GM19372 (cell line): Measurements from ENCODE around the gene SCAMP2.
"Not testable (repeated sequence)": the region's sequence is repeated elsewhere in the genome, so short reads cannot be mapped to it uniquely, and the experiment has no call there.

Source experiments
- ATAC-seq: cut with Tn5 transposase; IDR thresholded peaks from one replicate; pipeline ENCODE4 v1.9.1; 2021; ENCODE audit warnings: mild to moderate bottlenecking, low read depth, moderate library complexity; ENCODE audit not compliant: unreplicated experiment

Gene SCAMP2, protein sequence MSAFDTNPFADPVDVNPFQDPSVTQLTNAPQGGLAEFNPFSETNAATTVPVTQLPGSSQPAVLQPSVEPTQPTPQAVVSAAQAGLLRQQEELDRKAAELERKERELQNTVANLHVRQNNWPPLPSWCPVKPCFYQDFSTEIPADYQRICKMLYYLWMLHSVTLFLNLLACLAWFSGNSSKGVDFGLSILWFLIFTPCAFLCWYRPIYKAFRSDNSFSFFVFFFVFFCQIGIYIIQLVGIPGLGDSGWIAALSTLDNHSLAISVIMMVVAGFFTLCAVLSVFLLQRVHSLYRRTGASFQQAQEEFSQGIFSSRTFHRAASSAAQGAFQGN

GRCh38 chr15:74873036-74873755 is at the start of gene SCAMP2:
Gene SCAMP2 (minus strand): TSS chr15:74873365. CDS start chr15:74873255, 110 bp downstream.
- ATAC-seq: peak; percentile 82

DNA sequence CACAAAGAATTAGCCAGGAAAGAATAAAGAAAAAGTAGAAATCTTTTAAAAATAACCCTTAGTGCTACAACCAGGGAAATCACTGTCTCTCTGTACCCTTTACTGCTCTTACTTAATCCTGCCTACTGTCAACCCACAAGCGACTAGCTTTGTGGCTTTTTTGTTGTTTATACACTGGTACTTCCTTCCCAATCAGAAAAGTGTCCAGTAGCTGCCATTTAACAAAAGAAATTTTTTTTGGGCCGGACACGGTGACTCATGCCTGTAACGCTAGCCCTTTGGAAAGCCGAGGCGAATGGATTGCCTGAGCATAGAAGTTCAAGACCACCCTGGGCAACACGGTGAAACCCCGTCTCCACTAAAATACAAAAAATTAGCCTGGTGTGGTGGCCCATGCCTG is 47.3 kb upstream of the SCAMP2 start:
- no peak for ATAC-seq

DNA sequence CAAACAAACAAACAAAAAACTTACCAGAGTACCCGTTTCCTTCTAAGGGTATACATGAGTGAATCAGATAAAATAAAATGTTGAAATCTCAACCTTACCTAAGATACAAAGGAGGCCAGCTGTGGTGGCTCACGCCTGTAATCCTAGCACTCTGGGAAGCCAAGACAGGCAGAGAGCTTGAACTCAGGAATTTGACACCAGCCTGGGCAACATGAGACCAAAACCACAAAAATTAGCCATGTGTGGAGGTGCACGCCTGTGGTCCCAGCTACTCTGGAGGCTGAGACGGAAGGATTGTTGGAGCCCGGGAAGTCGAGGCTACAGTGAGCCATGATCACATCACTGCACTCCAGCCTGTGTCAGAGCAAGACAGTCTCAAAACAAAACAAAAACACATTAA is 44.5 kb upstream of the SCAMP2 start:
- ATAC-seq: no peak

GRCh38 chr15:74913799-74914198 is 40.6 kb upstream of the SCAMP2 start:
- ATAC-seq: not testable (repeated sequence)

DNA sequence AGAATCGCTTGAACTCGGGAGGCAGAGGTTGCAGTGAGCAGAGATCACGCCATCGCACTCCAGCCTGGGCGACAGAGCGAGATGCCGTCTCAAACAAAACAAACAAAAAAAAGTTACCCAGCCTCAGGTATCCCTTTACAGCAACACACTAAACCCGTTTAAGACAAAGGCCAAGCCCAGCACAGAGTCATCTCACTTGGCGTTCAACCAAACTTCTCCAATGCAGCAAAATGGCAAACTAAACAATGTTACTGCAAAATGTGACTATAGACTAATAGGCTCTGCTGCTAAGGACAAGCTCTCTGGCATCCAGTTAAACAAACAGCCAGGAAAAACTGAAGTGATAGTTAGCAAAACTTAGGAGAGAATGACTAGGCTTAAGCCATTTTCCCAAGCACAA is 39.9 kb upstream of the SCAMP2 start:
- ATAC-seq: no peak

- ATAC-seq: no peak
These were observed 35.5 kb upstream of the SCAMP2 start for GRCh38 chr15:74908635-74909034.

DNA sequence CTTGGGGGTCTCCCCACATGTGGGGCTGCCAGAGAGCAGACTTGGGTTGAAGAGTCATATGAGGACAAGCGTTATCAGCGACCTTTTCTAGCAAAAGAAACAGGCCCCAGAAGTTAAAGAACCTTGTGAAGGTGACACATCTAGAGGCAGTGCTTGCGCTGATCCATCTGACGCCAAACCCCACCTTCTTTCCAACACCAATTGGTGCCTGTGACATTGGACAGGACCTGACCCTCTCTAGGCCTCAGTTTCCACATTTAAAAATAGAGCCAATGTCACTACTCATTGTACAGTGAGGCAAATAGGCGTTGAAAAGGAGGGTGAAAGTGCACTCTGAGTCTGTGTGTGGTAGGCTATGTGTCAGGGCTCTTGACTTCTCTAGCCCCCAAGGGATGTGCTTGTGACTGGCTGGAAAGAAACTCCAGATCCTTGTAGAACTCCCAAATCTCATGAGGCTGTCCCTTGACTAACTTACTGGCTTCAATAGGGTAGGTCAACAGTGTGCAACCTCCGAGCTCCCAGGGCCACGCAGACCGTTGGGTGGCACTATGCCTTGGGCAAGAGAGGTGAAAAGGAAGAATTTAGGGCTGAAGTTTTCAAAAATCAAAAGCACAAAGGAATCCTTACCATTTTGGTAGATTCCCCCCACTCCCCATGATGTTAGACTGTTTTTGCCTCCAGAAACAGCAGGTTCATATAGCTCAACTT is 34.2 kb upstream of the SCAMP2 start:
- ATAC-seq: no peak

DNA sequence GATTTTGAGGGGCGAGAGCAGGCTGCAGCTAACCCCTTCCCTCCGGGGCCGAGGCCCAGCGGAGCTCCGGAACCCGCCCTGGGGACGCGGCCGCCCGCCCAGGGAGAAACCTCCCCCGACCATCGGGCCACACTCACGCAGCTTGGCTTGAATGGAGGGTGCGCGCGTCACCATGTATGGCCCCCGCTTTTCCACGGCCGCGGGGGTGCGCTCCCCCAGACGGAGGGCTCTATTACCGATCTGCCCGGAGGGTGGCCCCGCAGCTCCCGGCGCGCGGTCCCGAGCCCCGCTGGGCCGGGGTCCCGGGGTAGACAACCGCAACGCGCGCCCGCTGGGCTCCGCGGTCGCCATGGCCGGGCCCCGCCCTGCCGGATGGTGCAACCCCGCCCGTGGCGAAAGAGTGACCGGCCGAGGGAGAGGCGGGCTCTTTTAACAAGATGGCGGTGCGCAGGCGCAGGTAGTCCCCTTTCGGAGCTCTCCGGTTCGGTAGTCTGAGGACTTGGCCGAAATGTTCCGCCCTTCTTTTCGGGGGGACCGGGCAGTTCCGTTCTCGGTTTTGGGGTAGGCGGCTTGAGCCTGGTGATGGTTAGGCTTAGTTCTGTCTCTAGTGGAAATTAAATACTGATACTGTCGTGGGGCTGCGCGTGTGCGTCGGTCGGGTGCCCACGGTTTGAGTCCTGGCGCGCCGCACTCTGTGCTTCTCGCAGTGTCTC is 33.4 kb upstream of the SCAMP2 start, which contains the start of gene FAM219B:
TSS of gene FAM219B (minus strand) at position 402 of the 713 bp plus-strand sequence. CDS start at position 351, 51 bp downstream.
- ATAC-seq: peak; percentile 78

- ATAC-seq: peak; percentile 8
These were observed 32.9 kb upstream of the SCAMP2 start for GRCh38 chr15:74906067-74906449.

DNA sequence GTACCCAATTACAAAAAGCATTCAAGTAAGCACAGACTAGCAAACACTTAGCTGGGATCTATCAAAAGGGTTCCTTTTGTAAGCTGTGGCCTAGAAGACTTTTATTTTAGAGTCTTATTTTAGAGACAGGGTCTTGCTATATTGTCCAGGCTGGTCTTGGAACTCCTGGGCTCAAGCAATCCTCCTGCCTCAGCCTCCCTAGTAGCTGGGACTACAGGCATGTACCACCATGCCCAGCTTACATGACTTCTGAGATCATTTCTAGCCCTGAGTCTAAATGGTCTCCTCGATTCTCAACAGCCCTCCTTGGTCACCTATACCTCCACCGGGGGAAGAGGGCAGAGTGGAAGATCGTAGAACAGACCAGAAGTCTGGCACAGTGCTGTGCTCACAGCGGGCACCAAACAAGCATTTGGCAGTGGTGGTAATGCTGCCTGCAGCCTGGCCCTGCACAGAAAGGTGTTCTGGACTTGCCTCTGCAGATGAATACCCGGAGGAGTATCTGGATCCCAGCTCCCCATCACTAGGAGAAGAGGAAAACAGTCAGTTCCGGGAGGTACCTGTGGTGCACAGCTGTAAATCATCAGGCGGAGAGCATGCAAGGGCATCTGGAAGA is 31.1 kb upstream of the SCAMP2 start:
- ATAC-seq: no peak

DNA sequence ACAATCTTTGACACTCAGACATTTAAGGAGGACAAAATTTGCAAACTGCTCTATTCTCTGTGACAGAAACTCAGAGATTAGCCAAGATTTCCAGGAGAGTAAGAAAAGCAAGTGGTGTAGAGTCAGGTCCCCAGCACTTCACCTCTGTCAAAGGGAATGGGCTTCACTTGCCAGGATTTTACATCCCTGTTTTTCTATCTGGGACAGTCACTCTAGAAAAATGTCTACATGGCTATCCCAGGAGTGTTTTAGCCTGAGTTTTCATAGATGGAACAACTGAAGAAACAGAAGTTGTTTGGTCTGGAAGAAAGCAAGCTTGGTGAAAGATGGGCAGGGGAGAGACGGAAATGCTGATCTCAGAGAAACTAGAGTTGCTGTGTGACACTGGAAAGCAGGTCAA is 30.5 kb upstream of the SCAMP2 start:
- ATAC-seq: no peak

DNA sequence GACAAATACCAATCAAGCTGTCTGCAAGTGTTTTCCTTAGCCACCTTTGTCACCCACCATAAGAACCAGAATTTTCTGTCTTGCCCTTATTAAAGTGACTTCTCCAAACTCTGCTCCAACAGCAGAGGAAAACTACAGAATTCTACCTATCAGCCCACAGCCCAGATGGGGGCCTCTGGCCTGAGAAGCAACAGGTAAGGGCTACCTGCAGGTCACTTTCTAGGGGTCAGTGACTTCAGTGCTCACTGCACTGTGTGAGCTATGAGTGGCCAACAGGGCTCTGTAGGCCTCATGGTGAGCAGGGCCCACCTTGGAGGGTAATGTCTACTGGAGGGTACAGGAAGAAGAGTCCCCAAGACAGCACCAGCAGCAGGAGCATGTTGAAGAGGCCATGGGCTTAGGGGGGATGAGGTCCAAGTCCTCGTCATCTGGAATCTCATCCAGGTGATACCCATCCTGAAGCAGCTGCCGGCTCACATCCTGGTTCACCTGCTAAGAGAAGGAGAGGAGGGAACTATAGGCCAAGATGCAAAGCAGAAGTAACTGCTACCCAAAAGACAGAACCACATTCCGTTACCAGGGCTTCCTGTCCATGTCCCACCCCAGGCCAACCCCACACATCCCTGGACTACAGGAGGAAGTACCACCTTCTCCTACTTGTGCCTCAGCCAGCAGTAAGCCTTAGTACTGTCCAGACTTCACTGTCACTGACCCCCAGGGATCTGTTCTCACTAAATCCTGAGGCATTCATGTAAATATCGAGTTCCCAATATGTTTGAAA is 29.3 kb upstream of the SCAMP2 start:
- ATAC-seq: no peak

GRCh38 chr15:74901612-74902063 is 28.5 kb upstream of the SCAMP2 start:
- ATAC-seq: no peak

DNA sequence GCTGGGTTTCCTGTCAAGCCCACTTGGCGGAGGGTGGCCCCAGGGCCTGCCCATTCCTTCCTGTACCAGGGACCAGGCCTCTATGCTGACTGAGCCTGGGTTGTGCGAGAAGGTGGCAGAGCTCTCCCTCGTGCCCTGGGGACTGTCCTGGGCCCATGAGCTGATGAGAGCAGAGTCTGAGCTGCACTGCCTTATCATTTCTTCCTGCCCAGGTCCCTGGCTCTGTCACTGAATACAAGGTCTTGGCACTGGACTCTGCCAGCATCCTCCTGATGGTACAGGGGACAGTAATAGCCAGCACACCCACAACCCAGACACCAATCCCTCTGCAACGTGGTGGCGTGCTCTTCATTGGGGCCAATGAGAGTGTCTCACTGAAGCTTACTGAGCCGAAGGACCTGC is 24.1 kb upstream of the SCAMP2 start:
- no peak for ATAC-seq

- ATAC-seq: no peak
These were observed 23.2 kb upstream of the SCAMP2 start for GRCh38 chr15:74896316-74896715.

DNA sequence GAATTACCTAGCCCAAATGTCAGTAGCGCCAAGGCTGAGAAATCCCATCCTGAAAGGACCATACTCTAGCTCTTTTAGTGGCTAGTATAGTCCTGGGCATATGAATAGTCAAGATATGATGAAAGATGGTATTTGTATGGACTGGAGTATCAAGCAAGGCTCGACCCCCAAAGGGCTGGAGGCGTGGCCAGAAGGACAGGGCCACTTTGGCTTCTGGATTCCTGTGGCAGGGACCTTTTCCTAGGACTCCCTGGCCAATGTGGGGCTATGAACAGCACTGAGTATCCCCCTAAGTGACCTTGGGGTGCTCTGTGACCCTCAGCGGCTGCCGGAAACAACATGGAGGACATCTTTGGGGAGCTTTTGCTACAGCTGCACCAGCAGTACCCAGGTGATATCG is 22.7 kb upstream of the SCAMP2 start:
- ATAC-seq: no peak

DNA sequence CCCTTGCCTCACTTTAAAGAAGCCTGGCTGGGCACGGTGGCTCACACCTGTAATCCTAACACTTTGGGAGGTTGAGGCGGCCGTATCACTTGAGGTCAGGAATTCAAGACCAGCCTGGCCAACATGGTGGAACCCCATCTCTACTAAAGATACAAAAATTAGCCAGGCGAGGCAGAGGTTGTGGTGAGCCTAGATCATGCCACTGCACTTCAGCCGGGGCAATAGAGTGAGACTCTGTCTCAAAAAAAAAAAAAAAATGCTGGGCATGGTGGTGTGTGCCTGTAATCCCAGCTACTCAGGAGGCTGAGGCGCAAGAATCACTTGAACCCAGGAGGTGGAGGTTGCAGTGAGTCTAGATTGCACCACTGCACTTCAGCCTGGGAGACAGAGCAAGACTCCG is 21.2 kb upstream of the SCAMP2 start:
- not testable (repeated sequence) for ATAC-seq

DNA sequence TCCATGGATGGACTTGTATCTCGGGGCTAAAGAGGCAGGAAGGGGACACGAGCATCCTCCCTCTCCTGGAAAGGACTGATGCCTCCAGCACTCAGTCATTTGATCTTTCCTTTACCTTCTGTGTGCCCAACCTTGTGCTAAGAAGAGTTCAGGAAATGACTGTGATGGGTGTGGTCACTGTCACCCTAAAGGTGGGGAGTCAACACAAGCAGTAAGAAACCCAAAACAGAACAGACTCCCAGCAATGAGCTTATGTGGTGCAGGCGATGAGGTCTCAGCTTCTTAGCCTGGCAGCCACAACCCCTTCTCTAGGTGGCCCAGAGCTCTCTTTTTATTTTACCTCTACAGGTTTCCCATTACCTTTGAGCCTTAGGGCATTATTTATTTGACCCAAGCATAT is 20.5 kb upstream of the SCAMP2 start:
- no peak for ATAC-seq

GRCh38 chr15:74892931-74893330 is 19.8 kb upstream of the SCAMP2 start:
- ATAC-seq: no peak
